GM19238 (cell line): ENCODE measurements around the gene PAQR3.
A peak's percentile ranks its signal among the peaks of the same experiment; 100 is the strongest.
"Not testable (repeated sequence)": the region's sequence is repeated elsewhere in the genome, so short reads cannot be mapped to it uniquely, and the experiment has no call there.

Source experiments
- DNase-seq: peaks from one replicate; pipeline ENCODE4 v3.0.0; 2011; ENCODE audit warnings: low spot score; ENCODE audit not compliant: insufficient read length

Gene PAQR3

GRCh38 chr4:78928835-78929234 is 10.4 kb downstream of the PAQR3 start:
- DNase-seq = no peak

- DNase-seq = no peak
Measured at GRCh38 chr4:78926826-78927225, 12.4 kb downstream of the PAQR3 start.

GRCh38 chr4:78923464-78924312 is 15.6 kb downstream of the PAQR3 start:
- no peak for DNase-seq

GRCh38 chr4:78922207-78922606 is 17.0 kb downstream of the PAQR3 start:
- no peak for DNase-seq

GRCh38 chr4:78910612-78911011 is 28.6 kb downstream of the PAQR3 start:
- DNase-seq = no peak

- DNase-seq = not testable (repeated sequence)
Measured at GRCh38 chr4:78908974-78909373, 30.3 kb downstream of the PAQR3 start.

GRCh38 chr4:78907638-78908037 is 31.6 kb downstream of the PAQR3 start:
- no peak for DNase-seq

GRCh38 chr4:78904143-78904542 is 35.1 kb downstream of the PAQR3 start:
- DNase-seq = no peak

- DNase-seq = no peak
Measured at GRCh38 chr4:78902298-78902697, 36.9 kb downstream of the PAQR3 start.

- DNase-seq = no peak
Measured at GRCh38 chr4:78901882-78902281, 37.4 kb downstream of the PAQR3 start.

- DNase-seq = no peak
Measured at GRCh38 chr4:78899302-78899701, 39.9 kb downstream of the PAQR3 start.

GRCh38 chr4:78889955-78890354 is 49.3 kb downstream of the PAQR3 start:
- DNase-seq = no peak

- no peak for DNase-seq
Measured at GRCh38 chr4:78885598-78885997, 53.6 kb downstream of the PAQR3 start.

- no peak for DNase-seq
Measured at GRCh38 chr4:78880874-78881492, 58.3 kb downstream of the PAQR3 start.

- no peak for DNase-seq
Measured at GRCh38 chr4:78878031-78878430, 61.2 kb downstream of the PAQR3 start.

GRCh38 chr4:78876568-78877320 is 62.5 kb downstream of the PAQR3 start:
- DNase-seq = no peak

- DNase-seq = no peak
Measured at GRCh38 chr4:78870056-78870455, 69.2 kb downstream of the PAQR3 start.

GRCh38 chr4:78868712-78869111 is 70.5 kb downstream of the PAQR3 start:
- DNase-seq = not testable (repeated sequence)

- DNase-seq = no peak
Measured at GRCh38 chr4:78865451-78865850, 73.8 kb downstream of the PAQR3 start.

- DNase-seq = peak; percentile 3
Measured at GRCh38 chr4:78864405-78865024, 74.7 kb downstream of the PAQR3 start.

- DNase-seq = no peak
Measured at GRCh38 chr4:78863991-78864390, 75.2 kb downstream of the PAQR3 start.
